Peyer's patch (tissue), 4 donors: ENCODE data around the gene MAGEA10.

Experiments
- CTCF ChIP-seq, 6 experiments: fragments of 450-650 bp in 4 of 6; fragments of 200-600 bp in 2 of 6; sonication (generic) in 1 of 6; IDR thresholded peaks; one replicate each; pipeline ENCODE4 v1.5.1; 2017 to 2019; ENCODE audit warnings: antibody characterized with exemption in 6 of 6, mild to moderate bottlenecking in 3 of 6, moderate library complexity in 1 of 6
- POLR2A ChIP-seq, 2 donors: fragments of 450-650 bp; IDR thresholded peaks; one replicate each; pipeline ENCODE4 v1.5.1; 2017; ENCODE audit warnings: antibody characterized with exemption in 2 of 2, mild to moderate bottlenecking in 2 of 2, moderate library complexity in 2 of 2

- TF ChIP-seq POLR2A (IDR thresholded peaks at IDR 0.05), result no peak
- no peak for TF ChIP-seq CTCF (IDR thresholded peaks at IDR 0.05)
These were observed 26.8 kb upstream of the MAGEA10 start for GRCh38 chrX:152165033-152165743.
